GM23338 (cell line): ENCODE results near the gene CHCHD6. TPM values are rescaled to one million over a fixed set of nuclear protein-coding genes. Genes with fewer than 3 reads are reported as not detected.

Experiments used
- ATAC-seq: fragments of 200-7000 bp; cut with Tn5 transposase; 3 replicates; pipeline ENCODE4 v1.9.1; 2020
- DNase-seq: peaks from one replicate; pipeline ENCODE4 v3.0.0-alpha.2; 2015; ENCODE audit warnings: low spot score
- H2AFZ ChIP-seq: fragments of 200-600 bp; sonication (generic); 2 replicates; pipeline ENCODE4 v1.8.0; 2016; ENCODE audit warnings: antibody characterized with exemption, mild to moderate bottlenecking, moderate library complexity
- H3F3A ChIP-seq: fragments of 200-600 bp; sonication (generic); replicated peaks from 2 replicates; pipeline ENCODE4 v1.8.0; 2017; ENCODE audit warnings: antibody characterized with exemption, mixed run types, low read depth
- H3K27ac ChIP-seq: fragments of 200-600 bp; sonication (generic); 2 replicates; pipeline ENCODE4 v1.6.1; 2016; ENCODE audit warnings: low read depth
- H3K27me3 ChIP-seq: fragments of 200-600 bp; sonication (generic); 2 replicates; pipeline ENCODE4 v1.8.0; 2016; ENCODE audit warnings: mild to moderate bottlenecking, mixed run types, moderate library complexity; ENCODE audit not compliant: insufficient read depth
- H3K36me3 ChIP-seq: fragments of 200-600 bp; sonication (generic); 2 replicates; pipeline ENCODE4 v1.8.0; 2016; ENCODE audit warnings: mild to moderate bottlenecking; ENCODE audit not compliant: insufficient read depth
- H3K4me1 ChIP-seq: fragments of 200-600 bp; sonication (generic); 2 replicates; pipeline ENCODE4 v1.8.0; 2016; ENCODE audit warnings: mild to moderate bottlenecking, moderate library complexity; ENCODE audit not compliant: insufficient read depth
- H3K4me2 ChIP-seq: fragments of 200-600 bp; sonication (generic); 2 replicates; pipeline ENCODE4 v1.7.1; 2017; ENCODE audit warnings: mixed run types
- H3K4me3 ChIP-seq: fragments of 200-600 bp; sonication (generic); 2 replicates; pipeline ENCODE4 v1.6.1; 2016; ENCODE audit warnings: mixed run types
- H3K79me2 ChIP-seq: fragments of 200-600 bp; sonication (generic); replicated peaks from 2 replicates; pipeline ENCODE4 v1.8.0; 2017; ENCODE audit warnings: mild to moderate bottlenecking; ENCODE audit not compliant: insufficient read depth
- H3K9me2 ChIP-seq: fragments of 200-600 bp; sonication (generic); 2 replicates; pipeline ENCODE4 v1.8.0; 2017; ENCODE audit not compliant: insufficient read depth
- H4K20me1 ChIP-seq: fragments of 200-600 bp; sonication (generic); replicated peaks from 2 replicates; pipeline ENCODE4 v1.8.0; 2017; ENCODE audit warnings: mild to moderate bottlenecking; ENCODE audit not compliant: insufficient read depth
- H3K27ac Mint-ChIP-seq: 2 replicates; pipeline ENCODE4 v1.8.0; 2020; ENCODE audit warnings: inconsistent platforms, mild to moderate bottlenecking, moderate library complexity, mixed read lengths
- H3K27me3 Mint-ChIP-seq: 3 replicates; pipeline ENCODE4 v1.8.0; 2022; ENCODE audit warnings: low read depth, mild to moderate bottlenecking, moderate library complexity, mixed read lengths, inconsistent platforms; ENCODE audit not compliant: insufficient read depth, poor library complexity
- H3K36me3 Mint-ChIP-seq: 3 replicates; pipeline ENCODE4 v1.8.0; 2021; ENCODE audit warnings: low read depth, mild to moderate bottlenecking, inconsistent platforms, moderate library complexity, mixed read lengths
- H3K4me1 Mint-ChIP-seq: 3 replicates; pipeline ENCODE4 v1.8.0; 2020; ENCODE audit warnings: mild to moderate bottlenecking, inconsistent platforms, mixed read lengths
- H3K4me3 Mint-ChIP-seq: 3 replicates; pipeline ENCODE4 v1.8.0; 2021; ENCODE audit warnings: moderate library complexity, mild to moderate bottlenecking, inconsistent platforms, mixed read lengths
- H3K9me3 Mint-ChIP-seq: 3 replicates; pipeline ENCODE4 v1.8.0; 2020; ENCODE audit warnings: moderate library complexity, mild to moderate bottlenecking, inconsistent platforms, mixed read lengths
- CREB1 ChIP-seq: fragments of 250-450 bp; sonication (Bioruptor Pico); IDR thresholded peaks from 2 replicates; pipeline ENCODE4 v1.5.0; 2020; ENCODE audit warnings: low read depth, mild to moderate bottlenecking, moderate library complexity
- EZH2 ChIP-seq: fragments of 200-600 bp; sonication (generic); IDR thresholded peaks from one replicate; pipeline ENCODE4 v1.8.0; 2017; ENCODE audit warnings: antibody characterized with exemption, mild to moderate bottlenecking, low read depth; ENCODE audit not compliant: unreplicated experiment
- EZH2phosphoT487 ChIP-seq: fragments of 200-600 bp; sonication (generic); IDR thresholded peaks from one replicate; pipeline ENCODE4 v1.8.1; 2018; ENCODE audit warnings: antibody characterized with exemption; ENCODE audit not compliant: unreplicated experiment
- JUNB ChIP-seq: IDR thresholded peaks from one replicate; pipeline ENCODE4 v1.6.1; 2016; ENCODE audit warnings: antibody characterized with exemption; ENCODE audit not compliant: unreplicated experiment
- NANOG ChIP-seq: IDR thresholded peaks from 2 replicates; pipeline ENCODE4 v1.6.1; 2016; ENCODE audit warnings: antibody characterized with exemption, borderline replicate concordance
- POLR2AphosphoS5 ChIP-seq: IDR thresholded peaks from 2 replicates; pipeline ENCODE4 v1.6.1; 2016; ENCODE audit warnings: antibody characterized with exemption, low read depth
- STAT1 ChIP-seq: IDR thresholded peaks from one replicate; pipeline ENCODE4 v1.6.1; 2016; ENCODE audit warnings: antibody characterized with exemption; ENCODE audit not compliant: unreplicated experiment
- ZNF114 ChIP-seq: fragments of 250-450 bp; sonication (Bioruptor Pico); IDR thresholded peaks from 2 replicates; pipeline ENCODE4 v1.5.0; 2020; ENCODE audit warnings: mild to moderate bottlenecking, moderate library complexity
- ZNF331 ChIP-seq: fragments of 250-450 bp; sonication (Bioruptor Pico); IDR thresholded peaks from 2 replicates; pipeline ENCODE4 v1.5.0; 2020; ENCODE audit warnings: low read depth, mild to moderate bottlenecking, moderate library complexity
- polyA plus RNA-seq: library from polyadenylated mRNA; unstranded; fragments of >200 nt; fragmentation: Nextera tagmentation; extraction: Ambion mirVana; gene quantifications from 2 replicates; pipeline ENCODE4 v1.2.1, GENCODE V29; 2016
- total RNA-seq: library from RNA; depleted of rRNA; stranded (reverse); fragments of >200 nt; shearing (Covaris generic); gene quantifications from 2 replicates; pipeline ENCODE4 v1.2.3, GENCODE V29; 2014
- TF ChIP-seq, protein P1 (sequence below): IDR thresholded peaks from 2 replicates; pipeline ENCODE4 v1.6.1; 2016; ENCODE audit warnings: antibody characterized with exemption
- TF ChIP-seq, protein P2 (sequence below), 2 experiments: fragments of 200-600 bp in 1 of 2; sonication (generic) in 1 of 2; conservative IDR thresholded peaks; 2 replicates each; pipeline versions ENCODE4 v1.5.1 to v1.6.1; 2016 to 2017; ENCODE audit warnings: antibody characterized with exemption in 2 of 2, low read depth in 2 of 2, mild to moderate bottlenecking in 2 of 2, moderate library complexity in 1 of 2
- TF ChIP-seq, protein P3 (sequence below): fragments of 250-450 bp; sonication (Bioruptor Pico); IDR thresholded peaks from 2 replicates; pipeline ENCODE4 v1.5.0; 2020; ENCODE audit warnings: mild to moderate bottlenecking, moderate library complexity
- TF ChIP-seq, protein P4 (sequence below): IDR thresholded peaks from one replicate; pipeline ENCODE4 v1.6.1; 2018; ENCODE audit warnings: antibody characterized with exemption; ENCODE audit not compliant: unreplicated experiment

Gene CHCHD6
- total and polyA plus RNA-seq, 2 experiments from 2014 or later = 28.8 to 43.0 TPM

DNA sequence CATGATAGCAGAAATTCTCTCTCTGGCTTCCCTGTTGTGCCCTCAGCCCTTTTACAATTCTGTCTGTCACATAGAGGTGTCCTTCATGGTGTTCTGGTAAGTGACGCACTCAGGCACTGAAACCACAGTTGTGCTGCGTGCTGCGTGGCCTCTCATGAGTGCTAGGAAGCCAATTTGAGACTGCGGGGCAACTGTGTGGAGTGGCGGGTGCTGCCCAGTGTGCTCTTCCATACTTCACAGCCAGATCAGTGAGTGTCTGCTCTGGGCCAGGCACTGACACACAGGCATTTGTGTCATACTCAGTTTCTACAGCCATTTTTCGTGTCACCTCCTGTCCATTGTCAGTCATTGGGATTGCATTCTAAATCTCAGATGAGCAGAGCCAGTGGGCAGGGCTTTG, 145.7 kb downstream of the CHCHD6 start:
- H3K4me3 Mint-ChIP-seq = no peak overlapping the region; the same call in 2 of the 3 replicates
- peak overlapping the region; percentile 23; the same call in 1 of the 2 replicates for H3K4me2 ChIP-seq
- TF ChIP-seq, protein P1, sequence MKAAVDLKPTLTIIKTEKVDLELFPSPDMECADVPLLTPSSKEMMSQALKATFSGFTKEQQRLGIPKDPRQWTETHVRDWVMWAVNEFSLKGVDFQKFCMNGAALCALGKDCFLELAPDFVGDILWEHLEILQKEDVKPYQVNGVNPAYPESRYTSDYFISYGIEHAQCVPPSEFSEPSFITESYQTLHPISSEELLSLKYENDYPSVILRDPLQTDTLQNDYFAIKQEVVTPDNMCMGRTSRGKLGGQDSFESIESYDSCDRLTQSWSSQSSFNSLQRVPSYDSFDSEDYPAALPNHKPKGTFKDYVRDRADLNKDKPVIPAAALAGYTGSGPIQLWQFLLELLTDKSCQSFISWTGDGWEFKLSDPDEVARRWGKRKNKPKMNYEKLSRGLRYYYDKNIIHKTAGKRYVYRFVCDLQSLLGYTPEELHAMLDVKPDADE = no peak
- TF ChIP-seq POLR2AphosphoS5 (no peak), STAT1 (no peak), ZNF331 (CRISPR knock-in tag) (no peak), JUNB (no peak), ZNF114 (no peak), NANOG (no peak), EZH2 (no peak), CREB1 (CRISPR knock-in tag) (no peak), EZH2phosphoT487 (no peak)
- TF ChIP-seq, protein P2, sequence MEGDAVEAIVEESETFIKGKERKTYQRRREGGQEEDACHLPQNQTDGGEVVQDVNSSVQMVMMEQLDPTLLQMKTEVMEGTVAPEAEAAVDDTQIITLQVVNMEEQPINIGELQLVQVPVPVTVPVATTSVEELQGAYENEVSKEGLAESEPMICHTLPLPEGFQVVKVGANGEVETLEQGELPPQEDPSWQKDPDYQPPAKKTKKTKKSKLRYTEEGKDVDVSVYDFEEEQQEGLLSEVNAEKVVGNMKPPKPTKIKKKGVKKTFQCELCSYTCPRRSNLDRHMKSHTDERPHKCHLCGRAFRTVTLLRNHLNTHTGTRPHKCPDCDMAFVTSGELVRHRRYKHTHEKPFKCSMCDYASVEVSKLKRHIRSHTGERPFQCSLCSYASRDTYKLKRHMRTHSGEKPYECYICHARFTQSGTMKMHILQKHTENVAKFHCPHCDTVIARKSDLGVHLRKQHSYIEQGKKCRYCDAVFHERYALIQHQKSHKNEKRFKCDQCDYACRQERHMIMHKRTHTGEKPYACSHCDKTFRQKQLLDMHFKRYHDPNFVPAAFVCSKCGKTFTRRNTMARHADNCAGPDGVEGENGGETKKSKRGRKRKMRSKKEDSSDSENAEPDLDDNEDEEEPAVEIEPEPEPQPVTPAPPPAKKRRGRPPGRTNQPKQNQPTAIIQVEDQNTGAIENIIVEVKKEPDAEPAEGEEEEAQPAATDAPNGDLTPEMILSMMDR (conservative IDR thresholded peaks at IDR 0.05; ENCODE audit: low read depth in 2 of 2) = no peak
- TF ChIP-seq, protein P3, sequence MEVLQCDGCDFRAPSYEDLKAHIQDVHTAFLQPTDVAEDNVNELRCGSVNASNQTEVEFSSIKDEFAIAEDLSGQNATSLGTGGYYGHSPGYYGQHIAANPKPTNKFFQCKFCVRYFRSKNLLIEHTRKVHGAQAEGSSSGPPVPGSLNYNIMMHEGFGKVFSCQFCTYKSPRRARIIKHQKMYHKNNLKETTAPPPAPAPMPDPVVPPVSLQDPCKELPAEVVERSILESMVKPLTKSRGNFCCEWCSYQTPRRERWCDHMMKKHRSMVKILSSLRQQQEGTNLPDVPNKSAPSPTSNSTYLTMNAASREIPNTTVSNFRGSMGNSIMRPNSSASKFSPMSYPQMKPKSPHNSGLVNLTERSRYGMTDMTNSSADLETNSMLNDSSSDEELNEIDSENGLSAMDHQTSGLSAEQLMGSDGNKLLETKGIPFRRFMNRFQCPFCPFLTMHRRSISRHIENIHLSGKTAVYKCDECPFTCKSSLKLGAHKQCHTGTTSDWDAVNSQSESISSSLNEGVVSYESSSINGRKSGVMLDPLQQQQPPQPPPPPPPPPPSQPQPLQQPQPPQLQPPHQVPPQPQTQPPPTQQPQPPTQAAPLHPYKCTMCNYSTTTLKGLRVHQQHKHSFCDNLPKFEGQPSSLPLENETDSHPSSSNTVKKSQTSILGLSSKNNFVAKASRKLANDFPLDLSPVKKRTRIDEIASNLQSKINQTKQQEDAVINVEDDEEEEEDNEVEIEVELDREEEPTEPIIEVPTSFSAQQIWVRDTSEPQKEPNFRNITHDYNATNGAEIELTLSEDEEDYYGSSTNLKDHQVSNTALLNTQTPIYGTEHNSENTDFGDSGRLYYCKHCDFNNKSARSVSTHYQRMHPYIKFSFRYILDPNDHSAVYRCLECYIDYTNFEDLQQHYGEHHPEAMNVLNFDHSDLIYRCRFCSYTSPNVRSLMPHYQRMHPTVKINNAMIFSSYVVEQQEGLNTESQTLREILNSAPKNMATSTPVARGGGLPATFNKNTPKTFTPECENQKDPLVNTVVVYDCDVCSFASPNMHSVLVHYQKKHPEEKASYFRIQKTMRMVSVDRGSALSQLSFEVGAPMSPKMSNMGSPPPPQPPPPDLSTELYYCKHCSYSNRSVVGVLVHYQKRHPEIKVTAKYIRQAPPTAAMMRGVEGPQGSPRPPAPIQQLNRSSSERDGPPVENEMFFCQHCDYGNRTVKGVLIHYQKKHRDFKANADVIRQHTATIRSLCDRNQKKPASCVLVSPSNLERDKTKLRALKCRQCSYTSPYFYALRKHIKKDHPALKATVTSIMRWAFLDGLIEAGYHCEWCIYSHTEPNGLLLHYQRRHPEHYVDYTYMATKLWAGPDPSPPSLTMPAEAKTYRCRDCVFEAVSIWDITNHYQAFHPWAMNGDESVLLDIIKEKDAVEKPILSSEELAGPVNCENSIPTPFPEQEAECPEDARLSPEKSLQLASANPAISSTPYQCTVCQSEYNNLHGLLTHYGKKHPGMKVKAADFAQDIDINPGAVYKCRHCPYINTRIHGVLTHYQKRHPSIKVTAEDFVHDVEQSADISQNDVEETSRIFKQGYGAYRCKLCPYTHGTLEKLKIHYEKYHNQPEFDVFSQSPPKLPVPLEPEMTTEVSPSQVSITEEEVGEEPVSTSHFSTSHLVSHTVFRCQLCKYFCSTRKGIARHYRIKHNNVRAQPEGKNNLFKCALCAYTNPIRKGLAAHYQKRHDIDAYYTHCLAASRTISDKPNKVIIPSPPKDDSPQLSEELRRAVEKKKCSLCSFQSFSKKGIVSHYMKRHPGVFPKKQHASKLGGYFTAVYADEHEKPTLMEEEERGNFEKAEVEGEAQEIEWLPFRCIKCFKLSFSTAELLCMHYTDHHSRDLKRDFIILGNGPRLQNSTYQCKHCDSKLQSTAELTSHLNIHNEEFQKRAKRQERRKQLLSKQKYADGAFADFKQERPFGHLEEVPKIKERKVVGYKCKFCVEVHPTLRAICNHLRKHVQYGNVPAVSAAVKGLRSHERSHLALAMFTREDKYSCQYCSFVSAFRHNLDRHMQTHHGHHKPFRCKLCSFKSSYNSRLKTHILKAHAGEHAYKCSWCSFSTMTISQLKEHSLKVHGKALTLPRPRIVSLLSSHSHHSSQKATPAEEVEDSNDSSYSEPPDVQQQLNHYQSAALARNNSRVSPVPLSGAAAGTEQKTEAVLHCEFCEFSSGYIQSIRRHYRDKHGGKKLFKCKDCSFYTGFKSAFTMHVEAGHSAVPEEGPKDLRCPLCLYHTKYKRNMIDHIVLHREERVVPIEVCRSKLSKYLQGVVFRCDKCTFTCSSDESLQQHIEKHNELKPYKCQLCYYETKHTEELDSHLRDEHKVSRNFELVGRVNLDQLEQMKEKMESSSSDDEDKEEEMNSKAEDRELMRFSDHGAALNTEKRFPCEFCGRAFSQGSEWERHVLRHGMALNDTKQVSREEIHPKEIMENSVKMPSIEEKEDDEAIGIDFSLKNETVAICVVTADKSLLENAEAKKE (CRISPR knock-in tag) = no peak
- TF ChIP-seq, protein P4, sequence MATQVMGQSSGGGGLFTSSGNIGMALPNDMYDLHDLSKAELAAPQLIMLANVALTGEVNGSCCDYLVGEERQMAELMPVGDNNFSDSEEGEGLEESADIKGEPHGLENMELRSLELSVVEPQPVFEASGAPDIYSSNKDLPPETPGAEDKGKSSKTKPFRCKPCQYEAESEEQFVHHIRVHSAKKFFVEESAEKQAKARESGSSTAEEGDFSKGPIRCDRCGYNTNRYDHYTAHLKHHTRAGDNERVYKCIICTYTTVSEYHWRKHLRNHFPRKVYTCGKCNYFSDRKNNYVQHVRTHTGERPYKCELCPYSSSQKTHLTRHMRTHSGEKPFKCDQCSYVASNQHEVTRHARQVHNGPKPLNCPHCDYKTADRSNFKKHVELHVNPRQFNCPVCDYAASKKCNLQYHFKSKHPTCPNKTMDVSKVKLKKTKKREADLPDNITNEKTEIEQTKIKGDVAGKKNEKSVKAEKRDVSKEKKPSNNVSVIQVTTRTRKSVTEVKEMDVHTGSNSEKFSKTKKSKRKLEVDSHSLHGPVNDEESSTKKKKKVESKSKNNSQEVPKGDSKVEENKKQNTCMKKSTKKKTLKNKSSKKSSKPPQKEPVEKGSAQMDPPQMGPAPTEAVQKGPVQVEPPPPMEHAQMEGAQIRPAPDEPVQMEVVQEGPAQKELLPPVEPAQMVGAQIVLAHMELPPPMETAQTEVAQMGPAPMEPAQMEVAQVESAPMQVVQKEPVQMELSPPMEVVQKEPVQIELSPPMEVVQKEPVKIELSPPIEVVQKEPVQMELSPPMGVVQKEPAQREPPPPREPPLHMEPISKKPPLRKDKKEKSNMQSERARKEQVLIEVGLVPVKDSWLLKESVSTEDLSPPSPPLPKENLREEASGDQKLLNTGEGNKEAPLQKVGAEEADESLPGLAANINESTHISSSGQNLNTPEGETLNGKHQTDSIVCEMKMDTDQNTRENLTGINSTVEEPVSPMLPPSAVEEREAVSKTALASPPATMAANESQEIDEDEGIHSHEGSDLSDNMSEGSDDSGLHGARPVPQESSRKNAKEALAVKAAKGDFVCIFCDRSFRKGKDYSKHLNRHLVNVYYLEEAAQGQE = no peak
- peaks cover 9% of the 10 kb centered on the region for H3F3A ChIP-seq
- no peaks in the 10 kb centered on the region; the same call in 1 of the 2 replicates for H3K79me2 ChIP-seq
- H3K9me3 Mint-ChIP-seq = no peaks in the 10 kb centered on the region
- H3K27me3 ChIP-seq = no peaks in the 10 kb centered on the region
- ATAC-seq = no peak
- H3K27me3 Mint-ChIP-seq = peaks cover 1% of the 10 kb centered on the region
- no peaks in the 10 kb centered on the region for H3K36me3 ChIP-seq
- H3K4me1 ChIP-seq = peaks cover 36% of the 10 kb centered on the region
- DNase-seq = no peak
- peaks cover 2% of the 10 kb centered on the region; the same call in 2 of the 3 replicates for H3K36me3 Mint-ChIP-seq
- H3K27ac ChIP-seq = peak overlapping the region; percentile 91
- H3K4me3 ChIP-seq = no peak overlapping the region
- peaks cover 3% of the 10 kb centered on the region for H3K9me2 ChIP-seq
- H2AFZ ChIP-seq = no peak overlapping the region
- H3K27ac Mint-ChIP-seq = peak overlapping the region; percentile 51
- H4K20me1 ChIP-seq = no peaks in the 10 kb centered on the region
- peaks cover 56% of the 10 kb centered on the region for H3K4me1 Mint-ChIP-seq
